Measurements from ENCODE around the gene ANKS3.

ANKS3 gene, protein sequence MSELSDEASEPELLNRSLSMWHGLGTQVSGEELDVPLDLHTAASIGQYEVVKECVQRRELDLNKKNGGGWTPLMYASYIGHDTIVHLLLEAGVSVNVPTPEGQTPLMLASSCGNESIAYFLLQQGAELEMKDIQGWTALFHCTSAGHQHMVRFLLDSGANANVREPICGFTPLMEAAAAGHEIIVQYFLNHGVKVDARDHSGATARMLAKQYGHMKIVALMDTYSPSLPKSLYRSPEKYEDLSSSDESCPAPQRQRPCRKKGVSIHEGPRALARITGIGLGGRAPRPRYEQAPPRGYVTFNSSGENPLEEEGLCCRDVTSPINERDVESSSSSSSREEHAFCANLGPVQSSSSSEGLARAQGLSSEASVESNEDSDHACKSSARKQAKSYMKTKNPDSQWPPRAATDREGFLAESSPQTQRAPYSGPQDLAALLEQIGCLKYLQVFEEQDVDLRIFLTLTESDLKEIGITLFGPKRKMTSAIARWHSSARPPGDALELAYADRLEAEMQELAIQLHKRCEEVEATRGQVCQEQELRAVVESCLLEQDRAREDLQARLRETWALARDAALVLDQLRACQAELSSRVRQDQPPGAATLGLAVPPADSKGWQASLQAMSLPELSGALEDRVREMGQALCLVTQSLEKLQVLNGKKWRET
- total RNA-seq: 24.6 reads per million, percentile 51 among the genes with 10 or more reads in this experiment

DNA sequence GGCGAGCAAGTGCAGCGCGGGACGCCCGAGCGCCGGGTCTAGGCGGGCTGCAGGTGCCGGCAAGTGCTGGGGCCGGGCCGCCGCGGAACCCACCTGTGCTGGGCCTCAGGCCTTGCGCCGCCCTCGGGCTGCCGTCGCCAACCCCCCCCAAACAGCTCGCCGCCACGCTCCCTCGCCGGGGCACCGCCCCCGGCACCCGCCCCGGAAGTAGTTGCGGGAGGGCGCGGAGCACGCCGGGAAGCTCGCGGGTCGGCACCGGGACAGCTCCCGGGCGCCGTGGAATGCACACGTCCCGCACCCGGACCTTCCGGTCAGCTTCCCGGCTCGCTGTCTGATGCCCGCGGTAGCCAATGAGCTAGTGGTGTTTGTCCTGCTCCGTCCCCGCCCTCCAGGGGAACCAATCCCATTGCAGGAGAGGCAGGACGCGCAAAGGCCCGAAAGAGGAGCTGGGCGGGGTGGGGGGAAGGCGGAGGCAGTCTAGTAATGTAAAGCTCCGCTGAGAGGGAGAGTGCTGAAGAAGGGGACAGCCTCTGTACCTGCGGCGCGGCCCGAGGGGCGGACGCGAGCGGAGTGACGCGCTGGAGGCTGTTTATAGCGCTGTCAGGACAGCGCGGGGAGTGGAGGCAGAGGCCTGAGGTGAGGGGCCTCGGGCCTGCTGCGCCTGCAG is at the start of gene ANKS3, which contains the start of gene DNAAF8:
TSS of gene ANKS3 (minus strand) at position 209 of the 667 bp plus-strand sequence. CDS start 4,122 bp downstream, outside the sequence.
TSS of gene DNAAF8 (plus strand) at position 475 of the 667 bp plus-strand sequence. CDS start 1,978 bp downstream, outside the sequence.
- peak; percentile 75 for DNase-seq

DNA sequence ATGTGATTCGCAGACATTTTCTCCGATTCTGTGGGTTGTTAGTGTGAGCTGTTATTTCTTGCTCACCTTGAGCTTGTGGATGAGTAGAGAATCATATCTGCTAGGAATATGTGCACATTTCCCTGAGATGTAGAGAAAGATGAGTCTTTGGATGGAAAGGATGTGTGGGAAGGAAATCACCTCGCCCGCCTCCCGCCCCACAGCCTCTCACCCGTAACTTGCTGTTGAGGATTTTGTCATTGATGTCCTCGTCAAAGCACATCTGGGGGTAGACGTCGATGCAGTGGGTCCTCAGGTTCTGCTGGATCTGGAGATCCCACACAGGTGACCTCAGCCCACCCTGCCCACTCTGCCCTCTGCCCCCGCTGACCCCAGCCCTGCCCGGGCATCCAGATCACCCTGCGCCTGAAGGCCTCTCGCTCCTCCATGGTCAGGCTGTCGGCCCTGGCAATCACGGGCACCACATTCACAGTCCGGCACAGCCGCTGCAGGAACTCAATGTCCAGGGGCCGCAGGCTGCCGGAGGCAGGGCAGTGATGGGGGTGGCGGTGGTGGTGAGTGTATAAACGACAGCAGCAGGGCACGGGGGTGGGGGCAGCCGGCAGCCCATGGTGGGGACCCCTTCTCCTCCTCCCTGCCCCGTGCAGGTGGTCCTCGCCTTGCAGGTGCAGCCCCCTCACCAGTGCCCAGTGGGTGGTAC is 49.3 kb upstream of the ANKS3 start:
- no peak for DNase-seq

DNA sequence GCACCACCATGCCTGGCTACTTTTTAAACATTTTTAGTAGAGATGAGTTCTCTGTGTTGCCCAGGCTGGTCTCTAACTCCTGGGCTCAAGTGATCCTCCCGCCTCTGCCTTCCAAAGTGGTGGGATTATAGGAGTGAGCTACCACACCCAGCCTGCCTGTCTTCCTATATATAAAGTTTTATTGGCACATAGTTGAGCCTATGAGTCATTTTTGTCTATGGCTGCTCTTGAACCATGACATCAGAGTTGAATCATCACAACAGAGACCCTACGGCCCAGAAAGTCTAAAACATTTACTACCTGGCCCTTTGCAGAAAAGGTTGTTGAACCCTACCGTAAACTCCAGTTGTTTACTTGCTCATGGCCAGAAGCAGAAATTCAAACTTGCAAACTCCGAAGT is 46.2 kb upstream of the ANKS3 start:
- DNase-seq: no peak

DNA sequence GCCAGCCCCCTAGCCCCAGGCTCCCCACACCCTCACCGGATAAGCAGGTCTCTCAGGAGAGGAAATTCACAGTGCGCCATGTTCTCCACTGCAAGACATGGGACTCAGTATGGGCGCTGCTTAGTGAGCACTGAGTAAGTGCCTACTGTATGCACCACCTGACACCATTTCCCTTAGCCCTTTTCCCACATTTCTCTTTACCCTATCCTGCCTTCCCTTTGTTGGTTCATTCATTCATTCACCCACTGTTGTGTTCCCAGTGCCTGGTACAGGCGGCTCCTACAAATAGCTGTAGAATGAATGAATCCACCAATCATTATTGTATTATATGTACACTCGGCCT is 44.0 kb upstream of the ANKS3 start:
- no peak for DNase-seq

DNA sequence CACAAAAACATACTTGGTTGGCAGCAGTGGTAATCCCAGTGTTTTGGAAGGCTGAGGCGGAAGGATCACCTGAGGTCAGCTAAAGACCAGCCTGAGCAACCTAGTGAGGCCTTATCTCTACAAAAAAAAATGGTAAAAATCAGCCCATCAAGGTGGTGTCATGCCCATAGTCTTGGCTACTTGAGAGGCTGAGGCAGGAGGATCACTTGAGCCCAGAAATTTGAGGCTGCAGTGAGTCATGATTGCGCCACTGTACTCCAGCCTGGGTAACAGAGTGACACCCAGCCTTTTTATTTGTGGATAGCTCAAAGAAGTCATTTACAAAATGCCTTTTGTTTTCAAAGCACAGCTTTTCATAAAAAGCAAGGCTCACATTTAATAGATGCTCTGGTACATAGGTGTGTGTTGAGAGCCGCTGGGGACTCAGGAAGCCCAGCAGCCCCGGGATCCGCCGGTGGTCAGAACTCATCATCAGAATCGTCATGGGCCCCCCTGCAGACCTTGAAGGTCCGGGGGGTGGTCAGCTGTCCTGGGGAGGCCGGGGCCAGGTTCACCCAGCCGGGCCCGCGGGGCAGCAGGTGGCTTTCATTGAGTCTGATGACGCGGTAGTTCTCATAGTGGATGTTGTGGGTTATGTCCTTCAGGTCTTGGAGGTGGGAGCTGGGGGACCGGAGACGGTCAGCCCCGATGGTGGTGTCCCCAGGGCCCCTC is 43.4 kb upstream of the ANKS3 start:
- no peak for DNase-seq

DNA sequence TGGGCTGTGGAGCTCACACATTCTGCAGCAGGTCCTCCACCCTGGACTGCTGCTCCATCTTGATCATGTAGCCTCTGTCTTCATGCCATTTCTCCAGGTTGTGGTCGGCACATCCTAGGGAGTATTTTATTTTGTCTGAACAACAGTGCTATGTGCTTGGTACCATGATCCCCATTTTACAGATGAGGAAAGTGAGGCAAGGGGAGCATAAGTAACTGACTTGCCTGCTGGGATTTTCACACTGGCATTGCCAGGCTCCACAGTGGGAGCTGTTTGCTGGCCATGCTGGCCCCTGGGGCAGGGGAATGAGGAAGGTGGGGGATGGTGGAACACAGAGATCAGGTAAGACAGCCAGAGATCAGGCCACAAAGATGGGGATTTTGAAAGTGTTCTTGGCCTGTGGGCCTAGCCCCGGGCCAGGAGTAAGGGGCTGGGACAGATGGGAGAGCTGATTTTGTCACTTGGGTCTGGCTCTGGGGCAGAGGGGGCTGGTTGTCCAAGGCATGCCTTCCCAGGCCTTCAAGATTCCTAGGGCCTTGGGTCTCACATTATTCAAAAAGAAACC is 42.2 kb upstream of the ANKS3 start:
- no peak for DNase-seq

DNA sequence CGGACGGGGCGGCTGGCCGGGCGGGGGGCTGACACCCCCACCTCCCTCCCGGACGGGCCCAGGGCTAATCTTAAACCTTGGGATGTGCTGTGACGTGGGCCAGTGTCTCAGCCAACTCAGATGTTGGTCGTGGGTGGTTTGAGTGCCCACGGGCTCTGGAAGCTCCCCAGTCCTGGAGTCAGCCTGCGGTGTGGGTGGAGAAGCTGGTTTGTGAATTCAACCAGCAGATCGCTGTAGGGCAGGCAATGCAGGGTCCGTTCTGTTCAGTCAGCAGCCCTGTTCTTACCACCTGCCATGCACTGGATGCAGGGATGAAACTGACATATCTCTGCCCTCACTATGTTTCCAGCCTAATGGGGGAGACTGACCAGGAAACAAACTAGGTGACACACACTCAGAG is 40.9 kb upstream of the ANKS3 start:
- DNase-seq: no peak

DNA sequence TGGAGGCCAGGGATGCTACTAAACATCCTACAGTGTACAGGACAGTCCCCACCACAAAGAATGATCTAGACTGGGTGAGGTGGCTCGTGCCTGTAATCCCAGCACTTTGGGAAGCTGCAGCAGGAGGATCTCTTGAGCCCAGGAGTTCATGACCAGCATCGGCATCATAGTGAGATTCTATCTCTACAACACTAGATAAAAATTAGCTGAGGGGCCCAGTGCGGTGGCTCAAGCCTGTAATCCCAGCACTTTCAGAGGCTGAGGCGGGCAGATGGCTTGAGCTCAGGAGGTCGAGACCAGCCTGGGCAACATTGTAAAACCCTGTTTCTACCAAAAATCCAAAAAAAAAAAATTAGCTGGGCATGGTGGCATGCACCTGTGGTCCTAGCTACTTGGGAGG is 38.3 kb upstream of the ANKS3 start:
- no peak for DNase-seq

DNA sequence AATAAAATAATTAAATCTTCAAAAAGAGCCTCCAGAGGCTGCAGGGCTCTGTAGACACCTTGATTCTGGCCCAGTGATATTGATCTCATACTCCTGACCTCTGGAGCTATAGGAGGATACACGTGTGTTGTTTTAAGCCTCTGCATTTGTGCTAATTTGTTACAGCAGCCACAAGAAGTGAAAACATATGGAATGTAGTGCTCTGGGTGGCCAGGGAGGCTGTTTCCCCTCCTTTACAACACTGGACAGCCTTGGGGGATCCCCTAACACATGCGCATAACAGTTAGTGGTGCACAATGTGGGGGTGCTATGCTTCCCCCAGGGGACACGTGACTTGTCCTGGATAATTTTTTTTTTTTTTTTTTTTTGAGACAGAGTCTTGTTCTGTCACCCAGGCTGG is 37.6 kb upstream of the ANKS3 start:
- no peak for DNase-seq

DNA sequence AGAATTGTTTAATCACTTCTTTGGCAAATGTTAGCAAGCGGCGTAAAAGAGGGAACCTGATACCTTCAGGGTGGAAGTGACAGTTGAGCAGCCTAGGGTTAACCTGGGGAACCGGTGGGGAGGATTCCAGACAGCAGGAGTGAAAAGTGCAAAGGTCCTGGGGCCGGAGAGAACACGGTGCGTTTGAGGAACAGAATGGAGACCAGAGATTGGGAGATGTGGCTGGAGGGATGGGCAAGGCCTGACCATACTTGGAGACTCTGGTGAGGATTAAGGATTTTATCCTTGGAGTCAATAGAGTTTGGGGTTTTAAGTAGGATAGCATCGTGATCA is 35.2 kb upstream of the ANKS3 start:
- DNase-seq: no peak

DNA sequence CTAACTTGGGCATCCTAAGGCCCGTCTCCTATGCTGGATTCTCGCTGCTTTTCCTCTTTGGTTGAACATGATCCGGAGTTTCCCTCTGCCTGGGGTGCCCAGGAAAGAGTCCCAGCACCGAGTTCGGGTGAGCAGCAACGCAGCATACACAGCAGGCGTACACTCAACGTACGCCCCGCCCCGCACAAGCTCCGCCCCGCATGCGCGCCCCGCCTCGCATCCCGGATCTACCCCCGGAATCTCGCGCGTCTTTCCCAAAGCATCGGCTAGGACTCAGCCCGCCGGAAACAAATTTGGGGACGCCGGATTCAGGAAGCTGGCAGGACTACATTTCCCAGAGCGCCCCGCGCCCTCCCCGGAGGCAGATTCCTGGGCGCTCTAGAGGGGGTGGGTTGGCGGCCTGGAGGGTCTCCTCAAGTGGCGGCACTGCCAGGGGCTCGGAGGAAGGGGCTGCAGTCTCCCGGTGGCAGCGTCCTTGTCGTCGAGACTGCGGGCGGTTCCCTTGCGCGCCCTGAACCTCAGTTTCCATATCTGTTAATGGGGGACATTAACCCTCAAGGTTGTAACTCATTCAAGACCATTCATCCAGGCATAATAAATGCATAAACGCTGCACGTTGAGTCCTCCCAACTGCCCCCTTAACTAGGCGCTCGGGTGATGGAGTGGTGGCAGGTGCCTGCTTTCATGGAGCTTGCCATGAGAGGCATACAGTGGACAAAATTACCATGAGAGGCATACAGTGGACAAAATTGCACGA is 34.7 kb upstream of the ANKS3 start:
- peak; percentile 70 for DNase-seq

DNA sequence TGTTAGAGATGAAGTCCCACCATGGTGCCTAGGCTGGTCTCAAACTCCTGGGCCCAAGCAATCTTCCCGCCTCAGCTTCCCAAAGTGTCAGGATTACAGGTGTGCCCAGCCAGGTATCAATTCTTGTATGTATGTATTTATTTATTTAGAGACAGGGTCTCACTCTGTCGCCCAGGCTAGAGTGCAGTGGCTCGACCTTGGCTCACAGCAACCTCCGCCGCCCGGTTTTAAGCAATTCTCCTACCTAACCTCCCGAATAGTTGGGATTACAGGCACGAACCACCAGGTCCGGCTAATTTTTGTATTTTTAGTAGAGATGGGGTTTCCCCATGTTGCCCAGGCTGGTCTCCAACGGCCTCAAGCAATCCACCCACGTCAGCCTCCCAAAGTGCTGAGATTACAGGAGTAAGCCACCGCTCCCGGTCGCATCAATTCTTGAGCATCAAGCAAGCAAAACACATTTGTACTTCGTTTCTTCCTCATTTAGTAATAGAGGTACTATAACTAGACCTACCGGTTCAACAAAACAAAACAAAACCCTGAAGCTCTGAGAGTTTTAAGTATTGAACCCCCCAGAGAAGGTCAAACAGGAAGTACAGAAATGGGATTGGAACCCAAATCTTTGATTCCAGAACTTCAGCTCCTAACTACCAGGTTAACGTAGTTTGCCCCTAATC is 33.9 kb upstream of the ANKS3 start:
- DNase-seq: no peak

DNA sequence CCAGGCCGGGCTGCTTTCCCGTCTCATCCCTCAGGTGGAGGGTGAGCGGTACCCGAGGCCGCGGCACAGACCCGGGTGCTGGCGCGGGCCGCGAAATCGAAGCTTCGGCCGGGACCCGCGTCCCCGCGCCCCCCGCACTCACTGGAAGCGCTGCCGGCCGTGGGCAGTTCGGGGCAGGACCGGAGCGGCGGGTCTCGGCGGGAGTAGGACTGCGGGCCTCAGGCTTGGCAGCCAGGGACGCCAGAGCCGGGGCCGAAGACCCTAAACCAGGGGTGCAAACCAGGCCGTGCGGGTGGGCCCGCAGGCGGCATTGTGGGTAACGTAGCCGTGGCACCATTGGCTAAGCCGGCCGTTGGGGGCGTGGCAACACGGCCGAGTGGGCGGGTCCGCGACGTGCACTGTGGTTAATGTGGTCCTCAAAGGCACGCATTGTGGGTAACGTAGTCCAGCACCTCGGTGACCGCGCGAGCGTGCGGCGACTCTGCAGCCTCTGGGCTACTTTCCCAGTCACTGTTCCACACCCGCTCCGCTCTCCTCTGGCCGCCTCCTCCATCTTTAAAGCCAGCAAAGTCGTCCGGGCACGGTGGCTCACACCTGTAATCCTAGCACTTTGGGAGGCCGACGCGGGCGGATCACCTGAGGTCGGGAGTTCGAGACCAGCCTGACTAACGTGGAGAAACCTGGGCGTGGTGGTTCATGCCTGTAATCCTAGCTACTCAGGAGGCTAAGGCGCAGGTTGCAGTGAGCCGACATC is 33.0 kb upstream of the ANKS3 start, which contains the start of gene ZNF500:
TSS of gene ZNF500 (minus strand) at position 288 of the 754 bp plus-strand sequence. CDS start 1,184 bp downstream, outside the sequence.
- DNase-seq: peak; percentile 94

DNA sequence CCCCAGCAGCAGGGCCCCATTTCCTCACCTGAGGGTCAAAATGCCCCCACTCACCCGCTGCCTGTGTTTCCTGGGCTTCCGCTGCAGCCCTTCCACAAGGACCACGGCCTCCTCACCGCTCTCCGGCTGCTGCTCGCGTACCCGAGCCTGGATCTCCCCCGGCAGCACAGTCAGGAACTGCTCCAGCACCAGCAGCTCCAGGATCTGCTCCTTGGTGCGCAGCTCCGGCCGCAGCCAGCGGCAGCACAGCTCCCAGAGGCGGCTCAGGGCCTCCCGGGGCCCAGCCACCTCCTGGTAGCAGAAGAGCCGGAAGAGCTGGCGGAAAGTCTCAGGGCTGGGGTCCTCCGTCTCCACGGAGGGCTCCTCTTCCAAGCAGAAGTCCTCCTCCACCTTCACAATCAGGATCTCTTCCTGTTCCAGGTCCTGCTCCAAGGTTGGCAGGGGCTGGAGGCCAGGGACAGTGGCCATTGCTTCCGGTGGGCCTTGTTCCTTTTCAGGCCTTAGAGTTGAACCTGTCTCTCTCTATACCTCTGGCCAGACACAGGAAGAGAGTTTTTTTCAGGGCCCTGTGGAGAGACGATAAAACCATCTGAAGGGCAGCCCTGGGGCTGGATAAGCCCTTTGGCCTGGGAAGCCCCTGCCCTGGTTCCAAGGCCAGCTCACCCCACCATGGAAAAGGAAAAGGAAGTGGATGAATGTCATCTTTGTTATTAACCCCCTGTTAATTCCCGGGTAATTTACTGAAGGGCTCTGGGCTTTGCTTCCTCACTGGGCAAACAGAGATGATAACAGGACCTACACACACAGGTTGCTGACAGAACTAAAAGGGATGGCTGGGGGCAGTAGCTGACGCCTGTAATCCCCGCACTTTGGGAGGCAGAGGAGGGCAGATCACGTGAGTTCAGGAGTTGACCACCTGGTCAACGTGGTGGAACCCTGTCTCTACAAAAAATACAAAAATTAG is 31.7 kb upstream of the ANKS3 start:
- DNase-seq: no peak

DNA sequence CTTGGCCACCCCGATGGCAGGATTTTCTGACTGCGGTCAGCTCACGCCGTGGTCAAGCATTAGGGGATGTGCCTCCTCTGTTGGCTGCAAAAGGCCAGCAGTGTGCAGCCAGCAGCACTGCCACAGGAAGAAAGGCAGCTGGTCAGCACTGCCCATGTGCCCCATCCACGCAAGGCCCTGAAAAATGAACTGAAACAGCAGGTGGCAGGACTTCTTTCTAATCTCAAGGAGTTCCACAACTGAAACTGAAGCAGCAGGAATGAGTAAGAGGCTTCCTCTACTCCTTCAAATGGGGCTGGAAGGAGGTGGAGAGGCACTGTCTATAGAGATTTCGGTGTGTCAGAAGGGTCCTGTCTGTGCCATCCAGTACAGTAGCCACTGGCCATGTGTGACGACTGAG is 29.7 kb upstream of the ANKS3 start:
- DNase-seq: no peak

DNA sequence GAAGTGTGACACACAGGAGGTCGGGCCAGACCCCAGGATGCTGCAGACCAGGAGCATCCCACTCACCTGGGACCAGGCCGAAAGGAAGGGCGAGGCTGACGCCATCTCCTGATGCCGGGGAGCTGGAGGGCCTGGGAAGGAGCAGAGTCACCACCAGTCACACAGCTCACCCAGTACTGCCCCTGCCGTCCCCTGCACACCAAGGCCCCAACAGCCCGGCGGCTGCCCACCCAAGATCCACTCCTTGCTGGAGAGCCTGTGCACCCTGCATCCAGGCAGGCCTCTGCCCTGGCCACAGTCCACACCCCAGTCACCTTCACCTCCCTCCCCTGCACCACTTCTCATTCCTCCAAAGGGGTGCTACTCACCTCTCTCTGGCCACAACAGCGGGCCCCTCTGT is 28.1 kb upstream of the ANKS3 start:
- DNase-seq: no peak

DNA sequence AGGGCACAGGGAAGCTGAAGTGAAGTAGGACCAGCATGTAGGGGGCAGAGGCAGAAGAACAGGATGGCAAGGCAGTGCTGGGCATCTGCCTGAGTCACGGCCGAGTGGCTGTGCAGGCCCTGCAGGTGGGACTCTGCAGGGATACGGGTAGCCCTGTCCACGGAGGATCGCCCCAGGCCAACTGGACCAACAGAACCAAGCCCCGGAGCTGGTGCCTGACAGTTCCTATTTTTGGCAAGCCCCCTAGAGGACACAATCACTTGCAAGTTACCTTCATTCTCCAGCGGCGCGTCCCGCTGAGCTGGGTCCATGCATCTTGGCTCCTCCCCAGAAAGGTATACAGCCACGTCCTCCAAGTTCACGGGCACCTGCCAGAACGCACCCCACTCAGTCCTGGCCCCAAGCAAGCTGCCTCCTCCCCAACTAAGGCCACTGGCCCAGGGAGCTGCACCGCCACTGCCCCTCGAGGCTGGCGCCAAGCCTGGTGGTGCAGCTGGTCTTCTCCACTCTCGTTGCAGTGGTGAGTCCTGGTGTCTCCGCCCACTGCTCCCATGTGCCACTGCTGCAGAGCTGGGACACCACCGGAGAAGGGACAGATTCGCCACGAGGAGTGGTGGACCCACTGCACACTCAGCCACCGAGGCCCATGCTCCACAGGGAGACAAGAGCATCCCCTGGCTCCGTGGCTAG is 26.3 kb upstream of the ANKS3 start:
- no peak for DNase-seq

DNA sequence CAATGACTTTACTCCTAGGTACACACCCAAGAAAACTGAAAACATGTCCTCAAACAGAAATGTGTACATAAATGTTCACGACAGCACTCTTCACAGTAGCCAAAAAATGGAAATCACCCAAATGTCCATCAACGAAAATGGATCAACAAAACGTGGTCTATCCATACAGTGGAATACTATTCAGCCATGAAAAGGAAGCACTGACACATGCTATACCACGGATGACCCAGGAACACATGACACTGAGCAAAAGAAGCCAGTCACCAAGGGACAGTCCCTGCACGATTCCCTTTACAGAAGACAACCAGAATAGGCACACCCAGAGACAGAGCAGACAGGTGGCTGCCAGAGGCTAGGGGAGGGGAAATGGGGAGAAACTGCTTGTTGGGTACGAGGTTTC is 21.6 kb upstream of the ANKS3 start:
- no peak for DNase-seq

All from effector CD4-positive, alpha-beta T cell (primary cell).